GM04503 (cell line): ENCODE data around the gene PCBD2.
"Not testable (repeated sequence)": the region's sequence is repeated elsewhere in the genome, so short reads cannot be mapped to it uniquely, and the experiment has no call there.

Source experiments
- DNase-seq: peaks from one replicate; pipeline ENCODE4 v3.0.0-alpha.2; 2012; ENCODE audit warnings: low read depth

PCBD2 gene

GRCh38 chr5:134906811-134907210, 1.9 kb downstream of the PCBD2 start:
- DNase-seq, result no peak

- not testable (repeated sequence) for DNase-seq
Observed at GRCh38 chr5:134910752-134911151, 5.8 kb downstream of the PCBD2 start.

- no peak for DNase-seq
Observed at GRCh38 chr5:134911285-134912206, 6.6 kb downstream of the PCBD2 start.

GRCh38 chr5:134913254-134913653, 8.3 kb downstream of the PCBD2 start:
- no peak for DNase-seq

GRCh38 chr5:134913795-134914194, 8.9 kb downstream of the PCBD2 start:
- DNase-seq, result no peak

- DNase-seq, result no peak
Observed at GRCh38 chr5:134917070-134917815, 12.3 kb downstream of the PCBD2 start.

- DNase-seq, result no peak
Observed at GRCh38 chr5:134918861-134919260, 13.9 kb downstream of the PCBD2 start.

GRCh38 chr5:134920848-134921575, 16.1 kb downstream of the PCBD2 start:
- DNase-seq, result no peak

- DNase-seq, result no peak
Observed at GRCh38 chr5:134932508-134932907, 27.6 kb downstream of the PCBD2 start.

- DNase-seq, result no peak
Observed at GRCh38 chr5:134934202-134934601, 29.3 kb downstream of the PCBD2 start.

GRCh38 chr5:134935711-134936602, 31.0 kb downstream of the PCBD2 start:
- DNase-seq, result no peak

GRCh38 chr5:134937526-134937925, 32.6 kb downstream of the PCBD2 start:
- no peak for DNase-seq

GRCh38 chr5:134938030-134938429, 33.1 kb downstream of the PCBD2 start:
- no peak for DNase-seq

- DNase-seq, result no peak
Observed at GRCh38 chr5:134939500-134939899, 34.6 kb downstream of the PCBD2 start.

- DNase-seq, result no peak
Observed at GRCh38 chr5:134943547-134943946, 38.6 kb downstream of the PCBD2 start.

- no peak for DNase-seq
Observed at GRCh38 chr5:134944630-134945029, 39.7 kb downstream of the PCBD2 start.

GRCh38 chr5:134945041-134945440, 40.1 kb downstream of the PCBD2 start:
- DNase-seq, result no peak

- DNase-seq, result no peak
Observed at GRCh38 chr5:134948911-134949310, 44.0 kb downstream of the PCBD2 start.

- no peak for DNase-seq
Observed at GRCh38 chr5:134949316-134949715, 44.4 kb downstream of the PCBD2 start.

GRCh38 chr5:134957920-134958608, 53.1 kb downstream of the PCBD2 start:
- DNase-seq, result no peak

- no peak for DNase-seq
Observed at GRCh38 chr5:134958755-134959154, 53.8 kb downstream of the PCBD2 start.
